ENCODE measurements around the gene ALX3. TPM values are rescaled to one million over a fixed set of nuclear protein-coding genes. Genes with fewer than 3 reads are reported as not detected.
A peak's percentile ranks its signal among the peaks of the same experiment; 100 is the strongest.

Gene ALX3
- total RNA-seq, 6 experiments from 2014 or later = not detected

DNA sequence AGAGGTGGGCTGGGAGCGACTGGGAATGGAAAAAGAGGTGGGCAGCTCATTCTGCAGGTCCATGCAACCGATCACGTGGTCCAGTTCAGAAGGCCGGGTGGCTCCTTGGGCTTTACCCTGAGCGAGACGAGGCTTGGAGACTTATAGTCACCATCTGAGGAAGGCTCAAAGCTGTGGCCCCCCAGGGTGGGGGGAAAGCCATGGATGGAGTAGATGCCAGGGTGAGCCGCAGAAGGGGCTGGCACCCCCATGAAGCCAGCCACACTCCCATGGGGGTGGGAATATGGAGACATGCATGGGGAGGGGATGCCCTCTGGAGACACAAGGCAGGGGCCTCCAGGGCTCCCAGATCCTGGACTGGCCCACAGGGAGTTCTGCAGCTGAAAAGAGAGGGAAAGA, 9.8 kb downstream of the ALX3 start:
- Histone ChIP-seq H3K9me3 (no peaks in the 10 kb centered on the region), H3K27ac (no peak overlapping the region), H3K4me3 (no peak overlapping the region), H3K36me3 (peaks cover 0 to 19% (median 3%) of the 10 kb centered on the region in 4 donors), H3K27me3 (no peaks in the 10 kb centered on the region), H3K4me1 (no peaks in the 10 kb centered on the region)
- DNase-seq (no peak), ATAC-seq (no peak)
- no peak for TF ChIP-seq POLR2A (IDR thresholded peaks at IDR 0.05)
- TF ChIP-seq, protein P1, sequence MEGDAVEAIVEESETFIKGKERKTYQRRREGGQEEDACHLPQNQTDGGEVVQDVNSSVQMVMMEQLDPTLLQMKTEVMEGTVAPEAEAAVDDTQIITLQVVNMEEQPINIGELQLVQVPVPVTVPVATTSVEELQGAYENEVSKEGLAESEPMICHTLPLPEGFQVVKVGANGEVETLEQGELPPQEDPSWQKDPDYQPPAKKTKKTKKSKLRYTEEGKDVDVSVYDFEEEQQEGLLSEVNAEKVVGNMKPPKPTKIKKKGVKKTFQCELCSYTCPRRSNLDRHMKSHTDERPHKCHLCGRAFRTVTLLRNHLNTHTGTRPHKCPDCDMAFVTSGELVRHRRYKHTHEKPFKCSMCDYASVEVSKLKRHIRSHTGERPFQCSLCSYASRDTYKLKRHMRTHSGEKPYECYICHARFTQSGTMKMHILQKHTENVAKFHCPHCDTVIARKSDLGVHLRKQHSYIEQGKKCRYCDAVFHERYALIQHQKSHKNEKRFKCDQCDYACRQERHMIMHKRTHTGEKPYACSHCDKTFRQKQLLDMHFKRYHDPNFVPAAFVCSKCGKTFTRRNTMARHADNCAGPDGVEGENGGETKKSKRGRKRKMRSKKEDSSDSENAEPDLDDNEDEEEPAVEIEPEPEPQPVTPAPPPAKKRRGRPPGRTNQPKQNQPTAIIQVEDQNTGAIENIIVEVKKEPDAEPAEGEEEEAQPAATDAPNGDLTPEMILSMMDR (IDR thresholded peaks at IDR 0.05) = no peak
- intact Hi-C loops (cut with DNase I) = no loop called here
- 92% methylated on average over 5 of the region's 7 CpGs for whole genome bisulfite sequencing (ENCODE audit: insufficient coverage, low coverage, low lambda C conversion rate, missing lambda C conversion rate)

DNA sequence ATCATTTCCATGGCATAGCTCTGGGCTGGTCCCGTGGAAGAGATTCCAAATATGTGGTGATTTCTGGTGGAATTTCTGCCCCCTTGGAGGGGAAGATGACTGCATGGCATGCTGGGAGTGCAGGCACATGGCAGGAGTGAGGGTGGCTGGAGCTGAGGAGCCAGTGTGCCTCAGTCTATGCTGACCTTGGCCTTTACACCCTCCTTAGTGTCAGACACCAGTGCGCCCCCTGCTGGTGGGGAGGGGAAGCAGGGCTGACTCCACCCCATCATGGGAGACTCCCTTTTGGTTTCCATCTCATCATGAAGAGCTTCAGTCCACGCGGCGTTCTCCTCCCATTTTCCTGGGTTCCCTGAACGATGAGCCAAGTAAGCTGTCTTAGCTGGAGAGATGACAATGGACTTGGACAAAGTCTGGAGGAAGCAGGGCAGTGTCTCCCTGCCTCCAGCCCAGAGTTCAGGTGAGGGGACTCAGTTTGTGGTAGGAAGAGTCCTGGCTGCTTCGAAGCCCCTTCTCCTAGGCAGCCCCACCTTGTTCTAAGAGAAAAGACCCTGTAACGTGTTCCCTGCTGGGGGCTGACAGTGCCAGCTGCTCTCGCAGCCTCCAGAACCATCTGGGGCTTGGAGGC, 10.3 kb downstream of the ALX3 start:
- Histone ChIP-seq H3K4me3 (no peak overlapping the region), H3K36me3 (peaks cover 0 to 24% (median 5%) of the 10 kb centered on the region in 4 donors), H3K27me3 (no peaks in the 10 kb centered on the region), H3K9me3 (no peaks in the 10 kb centered on the region), H3K27ac (no peak overlapping the region), H3K4me1 (no peaks in the 10 kb centered on the region)
- intact Hi-C loops (cut with DNase I) = no loop called here
- WGBS (ENCODE audit: insufficient coverage, low coverage, low lambda C conversion rate, missing lambda C conversion rate) = 93% methylated on average over 2 of the region's 9 CpGs
- ATAC-seq (peak; percentile 36 to 67 (median 44)), DNase-seq (no peak)
- TF ChIP-seq POLR2A (IDR thresholded peaks at IDR 0.05) = no peak
- TF ChIP-seq, protein P1 (IDR thresholded peaks at IDR 0.05) = peak; percentile 41 to 61 (median 54)

DNA sequence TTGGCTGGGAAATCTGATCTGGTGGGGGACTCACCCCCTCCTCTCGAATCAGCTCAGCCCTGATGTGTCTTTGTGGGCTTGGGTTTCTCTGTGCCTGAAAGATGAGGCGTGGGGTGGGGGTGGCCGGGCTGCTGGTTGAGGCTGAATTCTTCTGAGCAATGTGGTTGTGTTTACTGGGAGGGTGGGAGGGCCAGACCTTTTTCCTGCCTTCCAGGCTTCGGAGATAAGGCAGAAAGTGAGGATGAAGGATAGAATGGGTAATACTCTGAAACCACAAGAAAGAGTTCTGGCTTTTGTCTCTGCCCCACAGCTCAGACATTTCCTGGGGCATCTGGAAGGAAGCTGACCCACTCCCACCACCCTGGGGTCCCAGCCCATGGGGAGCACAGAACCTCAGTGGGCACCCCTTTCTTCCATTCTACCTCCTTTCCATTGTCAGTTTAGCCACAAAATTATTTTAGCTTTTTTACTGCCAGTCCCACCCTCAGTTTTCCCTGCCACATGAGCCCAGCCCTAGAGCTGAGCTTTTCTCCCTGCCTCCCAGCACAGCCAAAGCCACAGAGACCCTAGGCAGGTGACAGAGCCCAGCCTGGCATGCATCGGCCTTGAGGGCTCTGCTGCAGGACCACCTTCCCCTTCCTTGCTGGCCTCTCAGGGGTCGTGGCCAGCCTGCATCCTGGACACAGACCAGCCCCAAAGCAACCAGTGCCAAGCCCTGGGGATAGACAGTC, 11.2 kb downstream of the ALX3 start:
- no peaks in the 10 kb centered on the region for H3K27me3 ChIP-seq
- intact Hi-C loops (cut with DNase I) = loop anchor here in 1 of 2 donors (10.0 kb wide), 1 partner anchor 46 kb away; no protein-coding TSS in a partner anchor
- no peaks in the 10 kb centered on the region for H3K4me1 ChIP-seq
- H3K36me3 ChIP-seq = peaks cover 0 to 33% (median 11%) of the 10 kb centered on the region in 4 donors
- ATAC-seq (no peak), DNase-seq (no peak)
- WGBS (ENCODE audit: insufficient coverage, low coverage, low lambda C conversion rate, missing lambda C conversion rate) = 78% methylated on average over 6 of the region's 6 CpGs
- no peaks in the 10 kb centered on the region for H3K9me3 ChIP-seq
- no peak overlapping the region for H3K27ac ChIP-seq
- TF ChIP-seq POLR2A (IDR thresholded peaks at IDR 0.05) = no peak
- TF ChIP-seq, protein P1 (IDR thresholded peaks at IDR 0.05) = no peak
- no peak overlapping the region for H3K4me3 ChIP-seq

DNA sequence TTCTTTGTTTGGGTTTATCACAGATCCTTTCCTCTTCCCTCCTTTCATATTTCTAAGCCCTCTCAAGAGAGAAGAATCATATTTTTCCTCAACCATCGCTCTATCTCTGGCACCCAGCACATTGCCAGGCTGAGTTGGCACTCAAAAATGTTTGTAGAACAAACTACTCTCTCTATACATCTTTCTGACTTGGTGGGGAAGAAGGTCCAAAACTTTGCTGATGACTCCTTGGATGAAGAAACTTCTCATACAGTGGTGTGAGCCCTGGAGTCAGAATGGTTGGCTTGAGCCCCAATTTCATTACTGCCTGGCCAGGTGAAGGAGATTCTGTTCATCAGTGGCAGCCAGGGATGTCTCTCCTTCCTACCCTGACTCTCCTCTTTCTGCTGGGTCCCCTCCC, 11.9 kb downstream of the ALX3 start:
- H3K27me3 ChIP-seq = no peaks in the 10 kb centered on the region
- no peaks in the 10 kb centered on the region for H3K9me3 ChIP-seq
- no peak overlapping the region for H3K4me3 ChIP-seq
- ATAC-seq (no peak), DNase-seq (no peak)
- peaks cover 0 to 36% (median 13%) of the 10 kb centered on the region in 4 donors for H3K36me3 ChIP-seq
- H3K27ac ChIP-seq = no peak overlapping the region
- intact Hi-C loops (cut with DNase I) = loop anchor here in 1 of 2 donors (10.0 kb wide), 1 partner anchor 46 kb away; no protein-coding TSS in a partner anchor
- WGBS (ENCODE audit: insufficient coverage, low coverage, low lambda C conversion rate, missing lambda C conversion rate) = 64% methylated on average over 1 of the region's 1 CpG
- H3K4me1 ChIP-seq = no peaks in the 10 kb centered on the region
- TF ChIP-seq, protein P1 (IDR thresholded peaks at IDR 0.05) = no peak
- no peak for TF ChIP-seq POLR2A (IDR thresholded peaks at IDR 0.05)

Data from right lobe of liver (tissue), 6 donors.